CD14-positive monocyte (primary cell): ENCODE measurements around the gene SMG6. TPM values are rescaled to one million over a fixed set of nuclear protein-coding genes. Genes with fewer than 3 reads are reported as not detected.
"Not testable (repeated sequence)": the region's sequence is repeated elsewhere in the genome, so short reads cannot be mapped to it uniquely, and the experiment has no call there.

Experiments used
- DNase-seq, 3 donors: peaks; one replicate each; pipeline ENCODE4 v3.0.0-alpha.2; 2011 to 2022
- H2AFZ ChIP-seq: 2 replicates; pipeline ENCODE4 v1.6.0; 2012; ENCODE audit warnings: mild to moderate bottlenecking, low read depth, low read length, inconsistent platforms; ENCODE audit not compliant: insufficient read depth, poor library complexity, severe bottlenecking
- H3K27ac ChIP-seq, 2 donors: 1 replicate in 1 of 2; 2 replicates in 1 of 2; pipeline ENCODE4 v1.5.1; 2012 to 2013; ENCODE audit warnings: low read length in 2 of 2, control low read depth in 1 of 2, inconsistent platforms in 1 of 2, low read depth in 1 of 2, mild to moderate bottlenecking in 1 of 2
- H3K27me3 ChIP-seq, 2 donors: one replicate each; pipeline versions ENCODE4 v1.6.0 to v1.6.1; 2011 to 2013; ENCODE audit warnings: low read length in 2 of 2; ENCODE audit not compliant: control insufficient read depth in 2 of 2, insufficient read depth in 2 of 2
- H3K36me3 ChIP-seq, 2 donors: replicated peaks in 1 of 2; 1 replicate in 1 of 2; 2 replicates in 1 of 2; pipeline versions ENCODE4 v1.5.1 to v1.6.1; 2012 to 2013; ENCODE audit warnings: low read length in 2 of 2, control low read depth in 1 of 2, inconsistent platforms in 1 of 2, mild to moderate bottlenecking in 1 of 2; ENCODE audit not compliant: insufficient read depth in 2 of 2, control insufficient read depth in 1 of 2
- H3K4me1 ChIP-seq, 2 donors: 1 replicate in 1 of 2; 2 replicates in 1 of 2; pipeline versions ENCODE4 v1.5.1 to v1.6.1; 2012 to 2013; ENCODE audit warnings: low read length in 2 of 2, control low read depth in 1 of 2, inconsistent platforms in 1 of 2, mild to moderate bottlenecking in 1 of 2, moderate library complexity in 1 of 2; ENCODE audit not compliant: insufficient read depth in 2 of 2, control insufficient read depth in 1 of 2
- H3K4me2 ChIP-seq: replicated peaks from 2 replicates; pipeline ENCODE3; 2012; ENCODE audit warnings: low read length, moderate library complexity, mild to moderate bottlenecking; ENCODE audit not compliant: poor library complexity, severe bottlenecking; ENCODE audit errors: extremely low read depth
- H3K4me3 ChIP-seq, 3 experiments: fragments of 200-600 bp in 1 of 3; sonication (generic) in 1 of 3; replicated peaks in 1 of 3; 1 replicate in 2 of 3; 2 replicates in 1 of 3; pipeline ENCODE4 v1.5.1; 2011 to 2013; ENCODE audit warnings: low read length in 3 of 3, mild to moderate bottlenecking in 3 of 3, control low read depth in 2 of 3, low read depth in 2 of 3, inconsistent platforms in 1 of 3, moderate library complexity in 1 of 3
- H3K79me2 ChIP-seq: 2 replicates; pipeline ENCODE4 v1.6.0; 2012; ENCODE audit warnings: mild to moderate bottlenecking, control low read depth, inconsistent platforms, low read length, moderate library complexity; ENCODE audit not compliant: insufficient read depth
- H3K9ac ChIP-seq: 2 replicates; pipeline ENCODE4 v1.6.0; 2017; ENCODE audit warnings: low read length, mild to moderate bottlenecking; ENCODE audit not compliant: insufficient read depth, poor library complexity, severe bottlenecking
- H3K9me3 ChIP-seq, 2 donors: replicated peaks in 1 of 2; 1 replicate in 1 of 2; 2 replicates in 1 of 2; pipeline versions ENCODE4 v1.5.1 to v1.6.1; 2012 to 2013; ENCODE audit warnings: low read length in 2 of 2, control low read depth in 1 of 2; ENCODE audit not compliant: control insufficient read depth in 1 of 2, insufficient read depth in 1 of 2
- H4K20me1 ChIP-seq: 2 replicates; pipeline ENCODE4 v1.6.0; 2012; ENCODE audit warnings: mild to moderate bottlenecking, low read length, control low read depth, moderate library complexity; ENCODE audit not compliant: insufficient read depth
- H3K27ac Mint-ChIP-seq, 7 donors: one replicate each; pipeline ENCODE4 v1.8.0; 2020; ENCODE audit warnings: mild to moderate bottlenecking in 7 of 7, mixed read lengths in 7 of 7, moderate library complexity in 6 of 7, inconsistent platforms in 2 of 7
- H3K27me3 Mint-ChIP-seq, 3 donors: one replicate each; pipeline ENCODE4 v1.8.0; 2021 to 2022; ENCODE audit warnings: low read depth in 3 of 3, mild to moderate bottlenecking in 3 of 3, mixed read lengths in 3 of 3, moderate library complexity in 3 of 3, inconsistent platforms in 1 of 3
- H3K36me3 Mint-ChIP-seq, 2 donors: one replicate each; pipeline ENCODE4 v1.8.0; 2020; ENCODE audit warnings: mixed read lengths in 2 of 2, inconsistent platforms in 1 of 2, mild to moderate bottlenecking in 1 of 2
- H3K4me1 Mint-ChIP-seq: one replicate; pipeline ENCODE4 v1.8.0; 2020; ENCODE audit warnings: mild to moderate bottlenecking, mixed read lengths
- H3K4me3 Mint-ChIP-seq, 2 donors: one replicate each; pipeline ENCODE4 v1.8.0; 2020; ENCODE audit warnings: mild to moderate bottlenecking in 2 of 2, mixed read lengths in 2 of 2, moderate library complexity in 1 of 2
- H3K9me3 Mint-ChIP-seq, 7 donors: one replicate each; pipeline ENCODE4 v1.8.0; 2020 to 2022; ENCODE audit warnings: mixed read lengths in 7 of 7, mild to moderate bottlenecking in 6 of 7, moderate library complexity in 6 of 7, inconsistent platforms in 2 of 7
- WGBS: methylation state at CpG from one replicate; pipeline ENCODE4 v1.1.5; 2013; ENCODE audit warnings: missing lambda C conversion rate; ENCODE audit not compliant: insufficient coverage; 5-methylcytosine and 5-hydroxymethylcytosine counted together
- intact Hi-C, 2 donors: fragments of 100-400 bp; cut with micrococcal nuclease; formaldehyde crosslinking; loops; one replicate each; pipeline versions ENCODE4 v1.15.0 to v1.15.1; 2023
- polyA plus RNA-seq, 3 donors: library from polyadenylated mRNA; depleted of rRNA in 1 of 3; unstranded in 2 of 3; stranded (reverse) in 1 of 3; fragments of 300-500 nt in 2 of 3; fragments of >200 nt in 1 of 3; fragmentation: Illumina TruSeq in 2 of 3; gene quantifications; 1 replicate in 2 of 3; 2 replicates in 1 of 3; pipeline ENCODE4 v1.2.3, GENCODE V29; 2012 to 2021
- TF ChIP-seq, protein P1 (sequence below): fragments of 200-600 bp; IDR thresholded peaks from one replicate; pipeline ENCODE4 v1.8.0; 2022; ENCODE audit warnings: antibody characterized with exemption, mild to moderate bottlenecking

The SMG6 gene
- polyA plus RNA-seq, 3 donors = 0.67 to 7.1 (median 1.1) TPM

- no peaks in the 10 kb centered on the region for H3K9me3 Mint-ChIP-seq
- Histone ChIP-seq H3K4me3 (no peak overlapping the region), H3K9ac (no peak overlapping the region), H3K36me3 (peaks cover 7 to 68% of the 10 kb centered on the region in 2 donors), H3K27ac (no peak overlapping the region), H3K4me1 (peaks cover 3 to 7% of the 10 kb centered on the region in 2 donors), H3K79me2 (no peaks in the 10 kb centered on the region), H2AFZ (no peak overlapping the region), H3K27me3 (no peaks in the 10 kb centered on the region), H3K9me3 (no peaks in the 10 kb centered on the region), H4K20me1 (no peaks in the 10 kb centered on the region), H3K4me2 (no peak overlapping the region)
- no peak overlapping the region for H3K4me3 Mint-ChIP-seq
- H3K27me3 Mint-ChIP-seq = peaks cover 0 to 2% (median 0%) of the 10 kb centered on the region in 3 donors
- peaks cover 11% of the 10 kb centered on the region for H3K4me1 Mint-ChIP-seq
- DNase-seq = peak; percentile 6 to 28 (median 26)
- WGBS = 83% methylated on average over 6 of the region's 9 CpGs
- peaks cover 66 to 79% of the 10 kb centered on the region in 2 donors for H3K36me3 Mint-ChIP-seq
- TF ChIP-seq, protein P1, sequence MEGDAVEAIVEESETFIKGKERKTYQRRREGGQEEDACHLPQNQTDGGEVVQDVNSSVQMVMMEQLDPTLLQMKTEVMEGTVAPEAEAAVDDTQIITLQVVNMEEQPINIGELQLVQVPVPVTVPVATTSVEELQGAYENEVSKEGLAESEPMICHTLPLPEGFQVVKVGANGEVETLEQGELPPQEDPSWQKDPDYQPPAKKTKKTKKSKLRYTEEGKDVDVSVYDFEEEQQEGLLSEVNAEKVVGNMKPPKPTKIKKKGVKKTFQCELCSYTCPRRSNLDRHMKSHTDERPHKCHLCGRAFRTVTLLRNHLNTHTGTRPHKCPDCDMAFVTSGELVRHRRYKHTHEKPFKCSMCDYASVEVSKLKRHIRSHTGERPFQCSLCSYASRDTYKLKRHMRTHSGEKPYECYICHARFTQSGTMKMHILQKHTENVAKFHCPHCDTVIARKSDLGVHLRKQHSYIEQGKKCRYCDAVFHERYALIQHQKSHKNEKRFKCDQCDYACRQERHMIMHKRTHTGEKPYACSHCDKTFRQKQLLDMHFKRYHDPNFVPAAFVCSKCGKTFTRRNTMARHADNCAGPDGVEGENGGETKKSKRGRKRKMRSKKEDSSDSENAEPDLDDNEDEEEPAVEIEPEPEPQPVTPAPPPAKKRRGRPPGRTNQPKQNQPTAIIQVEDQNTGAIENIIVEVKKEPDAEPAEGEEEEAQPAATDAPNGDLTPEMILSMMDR = no peak
- intact Hi-C loops = no loop called here
- H3K27ac Mint-ChIP-seq = no peak overlapping the region
Observed at GRCh38 chr17:2170023-2170422, 133.6 kb downstream of the SMG6 start.

DNA sequence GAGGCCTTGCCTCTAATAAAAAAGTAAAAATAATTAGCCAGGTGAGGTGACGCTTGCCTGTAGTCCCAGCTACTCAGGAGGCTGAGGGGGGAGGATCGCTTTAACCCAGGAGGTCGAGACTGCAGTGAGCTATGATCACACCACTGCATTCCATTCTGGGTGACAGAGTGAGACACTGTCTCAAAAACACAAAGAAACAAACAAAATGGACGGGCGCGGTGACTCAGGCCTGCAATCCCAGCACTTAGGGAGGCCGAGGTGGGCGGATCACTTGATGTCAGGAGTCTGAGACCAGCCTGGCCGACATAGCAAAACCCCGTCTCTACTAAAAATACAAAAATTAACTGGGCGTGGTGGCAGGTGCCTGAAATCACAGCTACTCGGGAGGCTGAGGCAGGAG lies 137.9 kb downstream of the SMG6 start:
- H2AFZ ChIP-seq, H3K9me3 ChIP-seq, H3K4me3 ChIP-seq, H3K4me3 Mint-ChIP-seq, H4K20me1 ChIP-seq, DNase-seq, H3K4me1 ChIP-seq, H3K27me3 Mint-ChIP-seq, H3K4me1 Mint-ChIP-seq, H3K79me2 ChIP-seq, H3K9me3 Mint-ChIP-seq, H3K27me3 ChIP-seq, H3K4me2 ChIP-seq, H3K9ac ChIP-seq, intact Hi-C loops, H3K27ac ChIP-seq, H3K27ac Mint-ChIP-seq: not testable (repeated sequence)
- peaks cover 10 to 50% of the 10 kb centered on the region in 2 donors for H3K36me3 ChIP-seq
- H3K36me3 Mint-ChIP-seq = peaks cover 50 to 83% of the 10 kb centered on the region in 2 donors
- WGBS = 96% methylated on average over 3 of the region's 12 CpGs
